Measurements from ENCODE around the gene VSTM2B. TPM values are rescaled to one million over a fixed set of nuclear protein-coding genes. Genes with fewer than 3 reads are reported as not detected.

Gene VSTM2B
- total and polyA plus RNA-seq, 4 donors = not detected

DNA sequence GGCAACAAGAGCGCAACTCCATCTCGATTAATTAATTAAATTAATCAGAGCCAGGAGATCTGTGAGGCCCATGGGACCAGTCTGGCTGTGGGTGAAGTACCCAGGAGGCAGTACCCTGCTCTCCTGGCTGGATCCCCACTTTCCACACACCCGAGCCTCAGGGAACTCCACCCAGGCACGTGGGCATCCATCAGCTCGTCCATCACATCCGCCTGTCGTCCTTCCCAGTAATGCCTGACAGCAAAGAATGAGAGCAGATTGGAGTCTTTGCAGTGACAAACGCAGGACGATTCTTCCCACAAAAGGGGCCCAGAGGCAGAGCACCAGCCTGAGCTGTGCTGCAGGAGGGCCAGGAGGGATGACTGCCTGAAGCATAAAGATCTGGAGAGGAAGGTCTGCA lies 35.8 kb downstream of the VSTM2B start:
- no peak overlapping the region for H3K4me3 ChIP-seq (ENCODE audit: low read length in 2 of 2)
- H3K4me1 ChIP-seq (ENCODE audit: control insufficient read depth in 1 of 2, insufficient read depth in 2 of 2, low read length in 2 of 2) = no peaks in the 10 kb centered on the region
- DNase-seq = no peak
- no peak for ATAC-seq (ENCODE audit: low FRiP score)
- no peaks in the 10 kb centered on the region for H3K36me3 ChIP-seq (ENCODE audit: control insufficient read depth in 1 of 2, insufficient read depth in 2 of 2, low read length in 1 of 2)
- H3K9me3 ChIP-seq (ENCODE audit: control insufficient read depth, low read length) = peaks cover 8% of the 10 kb centered on the region
- H3K27me3 ChIP-seq (ENCODE audit: control insufficient read depth in 1 of 2, insufficient read depth in 2 of 2, low read length in 1 of 2) = no peaks in the 10 kb centered on the region
- intact Hi-C loops (cut with DNase I) = no loop called here
- no peak overlapping the region for H3K27ac ChIP-seq (ENCODE audit: low read depth in 1 of 2, low read length in 2 of 2)
- WGBS, 2 donors = 60 to 65% methylated on average over 9 of the region's 9 CpGs

- Histone ChIP-seq H3K36me3 (ENCODE audit: control insufficient read depth in 1 of 2, insufficient read depth in 2 of 2, low read length in 1 of 2) (no peaks in the 10 kb centered on the region), H3K4me3 (ENCODE audit: low read length in 2 of 2) (no peak overlapping the region), H3K27me3 (ENCODE audit: control insufficient read depth in 1 of 2, insufficient read depth in 2 of 2, low read length in 1 of 2) (no peaks in the 10 kb centered on the region), H3K9me3 (ENCODE audit: control insufficient read depth, low read length) (peaks cover 8% of the 10 kb centered on the region), H3K4me1 (ENCODE audit: control insufficient read depth in 1 of 2, insufficient read depth in 2 of 2, low read length in 2 of 2) (no peaks in the 10 kb centered on the region), H3K27ac (ENCODE audit: low read depth in 1 of 2, low read length in 2 of 2) (no peak overlapping the region)
- DNase-seq = no peak
- ATAC-seq (ENCODE audit: low FRiP score) = no peak
- intact Hi-C loops (cut with DNase I) = no loop called here
- 57 to 58% methylated on average over 16 of the region's 16 CpGs for WGBS, 2 donors
These were observed 36.8 kb downstream of the VSTM2B start for GRCh38 chr19:29562299-29563297.

DNA sequence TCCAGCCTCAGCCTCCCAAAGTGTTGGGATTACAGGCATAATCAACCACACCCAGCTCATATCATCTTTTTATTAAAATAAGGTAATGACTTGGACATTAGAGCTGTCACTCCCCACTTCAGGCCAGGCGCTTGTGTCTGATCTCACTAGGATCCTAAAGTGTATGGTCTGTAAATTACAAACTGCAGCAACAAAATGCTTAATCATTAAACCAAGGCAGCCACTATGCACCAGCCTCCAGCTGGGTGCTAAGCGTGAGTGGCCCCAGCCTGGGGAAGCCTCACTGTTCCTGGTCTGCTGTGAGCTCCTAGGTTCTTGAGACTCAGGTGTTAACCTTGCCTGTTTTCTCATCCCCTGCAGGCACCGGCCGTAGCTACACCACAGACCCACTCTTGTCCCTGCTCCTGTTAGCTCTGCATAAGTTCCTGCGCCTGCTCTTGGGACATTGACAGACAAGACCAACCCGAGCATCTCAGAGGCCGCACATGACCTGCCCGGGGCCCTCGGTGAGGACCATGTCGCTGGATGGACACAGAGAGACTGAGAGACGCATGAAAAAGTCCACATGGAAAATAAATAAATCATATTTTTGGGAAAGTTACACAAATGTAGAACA lies 37.8 kb downstream of the VSTM2B start:
- peaks cover 8% of the 10 kb centered on the region for H3K9me3 ChIP-seq (ENCODE audit: control insufficient read depth, low read length)
- H3K36me3 ChIP-seq (ENCODE audit: control insufficient read depth in 1 of 2, insufficient read depth in 2 of 2, low read length in 1 of 2) = no peaks in the 10 kb centered on the region
- no peak overlapping the region for H3K4me3 ChIP-seq (ENCODE audit: low read length in 2 of 2)
- H3K27ac ChIP-seq (ENCODE audit: low read depth in 1 of 2, low read length in 2 of 2) = no peak overlapping the region
- no peaks in the 10 kb centered on the region for H3K4me1 ChIP-seq (ENCODE audit: control insufficient read depth in 1 of 2, insufficient read depth in 2 of 2, low read length in 2 of 2)
- DNase-seq = no peak
- 75 to 77% methylated on average over 11 of the region's 11 CpGs for WGBS, 2 donors
- intact Hi-C loops (cut with DNase I) = no loop called here
- no peak for ATAC-seq (ENCODE audit: low FRiP score)
- H3K27me3 ChIP-seq (ENCODE audit: control insufficient read depth in 1 of 2, insufficient read depth in 2 of 2, low read length in 1 of 2) = no peaks in the 10 kb centered on the region

- ATAC-seq (ENCODE audit: low FRiP score) (no peak), DNase-seq (no peak)
- Histone ChIP-seq H3K4me3 (ENCODE audit: low read length in 2 of 2) (no peak overlapping the region), H3K4me1 (ENCODE audit: control insufficient read depth in 1 of 2, insufficient read depth in 2 of 2, low read length in 2 of 2) (no peaks in the 10 kb centered on the region), H3K27ac (ENCODE audit: low read depth in 1 of 2, low read length in 2 of 2) (no peak overlapping the region), H3K9me3 (ENCODE audit: control insufficient read depth, low read length) (peaks cover 8% of the 10 kb centered on the region), H3K36me3 (ENCODE audit: control insufficient read depth in 1 of 2, insufficient read depth in 2 of 2, low read length in 1 of 2) (no peaks in the 10 kb centered on the region), H3K27me3 (ENCODE audit: control insufficient read depth in 1 of 2, insufficient read depth in 2 of 2, low read length in 1 of 2) (no peaks in the 10 kb centered on the region)
- intact Hi-C loops (cut with DNase I) = no loop called here
- WGBS, 2 donors = 49% methylated on average over 11 of the region's 11 CpGs
These were observed 38.8 kb downstream of the VSTM2B start for GRCh38 chr19:29564574-29565005.

GRCh38 chr19:29565171-29565570 lies 39.4 kb downstream of the VSTM2B start:
- Histone ChIP-seq H3K9me3 (ENCODE audit: control insufficient read depth, low read length) (peaks cover 3% of the 10 kb centered on the region), H3K27ac (ENCODE audit: low read depth in 1 of 2, low read length in 2 of 2) (no peak overlapping the region), H3K27me3 (ENCODE audit: control insufficient read depth in 1 of 2, insufficient read depth in 2 of 2, low read length in 1 of 2) (no peaks in the 10 kb centered on the region), H3K4me1 (ENCODE audit: control insufficient read depth in 1 of 2, insufficient read depth in 2 of 2, low read length in 2 of 2) (no peaks in the 10 kb centered on the region), H3K36me3 (ENCODE audit: control insufficient read depth in 1 of 2, insufficient read depth in 2 of 2, low read length in 1 of 2) (no peaks in the 10 kb centered on the region), H3K4me3 (ENCODE audit: low read length in 2 of 2) (no peak overlapping the region)
- ATAC-seq (ENCODE audit: low FRiP score) = no peak
- DNase-seq = no peak
- intact Hi-C loops (cut with DNase I) = no loop called here
- WGBS, 2 donors = 84 to 87% methylated on average over 19 of the region's 19 CpGs

GRCh38 chr19:29566496-29567054 lies 40.8 kb downstream of the VSTM2B start:
- H3K9me3 ChIP-seq (ENCODE audit: control insufficient read depth, low read length) = no peaks in the 10 kb centered on the region
- H3K4me3 ChIP-seq (ENCODE audit: low read length in 2 of 2) = no peak overlapping the region
- H3K36me3 ChIP-seq (ENCODE audit: control insufficient read depth in 1 of 2, insufficient read depth in 2 of 2, low read length in 1 of 2) = no peaks in the 10 kb centered on the region
- no peak for ATAC-seq (ENCODE audit: low FRiP score)
- no peaks in the 10 kb centered on the region for H3K4me1 ChIP-seq (ENCODE audit: control insufficient read depth in 1 of 2, insufficient read depth in 2 of 2, low read length in 2 of 2)
- no peak for DNase-seq
- intact Hi-C loops (cut with DNase I) = no loop called here
- H3K27ac ChIP-seq (ENCODE audit: low read depth in 1 of 2, low read length in 2 of 2) = no peak overlapping the region
- no peaks in the 10 kb centered on the region for H3K27me3 ChIP-seq (ENCODE audit: control insufficient read depth in 1 of 2, insufficient read depth in 2 of 2, low read length in 1 of 2)
- 77 to 86% methylated on average over 3 of the region's 3 CpGs for WGBS, 2 donors

GRCh38 chr19:29567366-29567915 lies 41.6 kb downstream of the VSTM2B start:
- DNase-seq (no peak), ATAC-seq (ENCODE audit: low FRiP score) (no peak)
- no peak overlapping the region for H3K4me3 ChIP-seq (ENCODE audit: low read length in 2 of 2)
- no peak overlapping the region for H3K27ac ChIP-seq (ENCODE audit: low read depth in 1 of 2, low read length in 2 of 2)
- no peaks in the 10 kb centered on the region for H3K4me1 ChIP-seq (ENCODE audit: control insufficient read depth in 1 of 2, insufficient read depth in 2 of 2, low read length in 2 of 2)
- no peaks in the 10 kb centered on the region for H3K36me3 ChIP-seq (ENCODE audit: control insufficient read depth in 1 of 2, insufficient read depth in 2 of 2, low read length in 1 of 2)
- WGBS, 2 donors = 66 to 69% methylated on average over 2 of the region's 2 CpGs
- intact Hi-C loops (cut with DNase I) = no loop called here
- H3K27me3 ChIP-seq (ENCODE audit: control insufficient read depth in 1 of 2, insufficient read depth in 2 of 2, low read length in 1 of 2) = no peaks in the 10 kb centered on the region
- no peaks in the 10 kb centered on the region for H3K9me3 ChIP-seq (ENCODE audit: control insufficient read depth, low read length)

GRCh38 chr19:29568036-29569025 lies 42.5 kb downstream of the VSTM2B start:
- no peaks in the 10 kb centered on the region for H3K27me3 ChIP-seq (ENCODE audit: control insufficient read depth in 1 of 2, insufficient read depth in 2 of 2, low read length in 1 of 2)
- WGBS, 2 donors = 55 to 58% methylated on average over 22 of the region's 22 CpGs
- H3K36me3 ChIP-seq (ENCODE audit: control insufficient read depth in 1 of 2, insufficient read depth in 2 of 2, low read length in 1 of 2) = no peaks in the 10 kb centered on the region
- H3K27ac ChIP-seq (ENCODE audit: low read depth in 1 of 2, low read length in 2 of 2) = no peak overlapping the region
- no peaks in the 10 kb centered on the region for H3K4me1 ChIP-seq (ENCODE audit: control insufficient read depth in 1 of 2, insufficient read depth in 2 of 2, low read length in 2 of 2)
- no peaks in the 10 kb centered on the region for H3K9me3 ChIP-seq (ENCODE audit: control insufficient read depth, low read length)
- intact Hi-C loops (cut with DNase I) = no loop called here
- DNase-seq (no peak), ATAC-seq (ENCODE audit: low FRiP score) (no peak)
- H3K4me3 ChIP-seq (ENCODE audit: low read length in 2 of 2) = no peak overlapping the region

All from aorta (tissue), 5 donors.